Thyroid gland (tissue), 4 donors: Measurements from ENCODE around the gene GSG1L.

ENCODE experiments used
- CTCF ChIP-seq, 6 experiments: fragments of 200-600 bp in 3 of 6; fragments of 450-650 bp in 3 of 6; sonication (generic) in 3 of 6; IDR thresholded peaks; one replicate each; pipeline ENCODE4 v1.5.1; 2016 to 2019; ENCODE audit warnings: antibody characterized with exemption in 6 of 6, mild to moderate bottlenecking in 2 of 6, inconsistent platforms in 1 of 6, moderate library complexity in 1 of 6
- POLR2A ChIP-seq, 2 donors: fragments of 450-650 bp; IDR thresholded peaks; one replicate each; pipeline ENCODE4 v1.6.1; 2017; ENCODE audit warnings: antibody characterized with exemption in 2 of 2, mild to moderate bottlenecking in 2 of 2, moderate library complexity in 1 of 2

GRCh38 chr16:28073836-28074235 is 10.3 kb upstream of the GSG1L start:
- no peak for TF ChIP-seq CTCF (IDR thresholded peaks at IDR 0.05)
- no peak for TF ChIP-seq POLR2A (IDR thresholded peaks at IDR 0.05)
